ENCODE measurements around the gene DUSP28. TPM values are rescaled to one million over a fixed set of nuclear protein-coding genes. Genes with fewer than 3 reads are reported as not detected.
A peak's percentile ranks its signal among the peaks of the same experiment; 100 is the strongest.
"Not testable (repeated sequence)": the region's sequence is repeated elsewhere in the genome, so short reads cannot be mapped to it uniquely, and the experiment has no call there.

Gene DUSP28
- total RNA-seq, 2 experiments from 2014 or later = 4.5 to 6.2 TPM

DNA sequence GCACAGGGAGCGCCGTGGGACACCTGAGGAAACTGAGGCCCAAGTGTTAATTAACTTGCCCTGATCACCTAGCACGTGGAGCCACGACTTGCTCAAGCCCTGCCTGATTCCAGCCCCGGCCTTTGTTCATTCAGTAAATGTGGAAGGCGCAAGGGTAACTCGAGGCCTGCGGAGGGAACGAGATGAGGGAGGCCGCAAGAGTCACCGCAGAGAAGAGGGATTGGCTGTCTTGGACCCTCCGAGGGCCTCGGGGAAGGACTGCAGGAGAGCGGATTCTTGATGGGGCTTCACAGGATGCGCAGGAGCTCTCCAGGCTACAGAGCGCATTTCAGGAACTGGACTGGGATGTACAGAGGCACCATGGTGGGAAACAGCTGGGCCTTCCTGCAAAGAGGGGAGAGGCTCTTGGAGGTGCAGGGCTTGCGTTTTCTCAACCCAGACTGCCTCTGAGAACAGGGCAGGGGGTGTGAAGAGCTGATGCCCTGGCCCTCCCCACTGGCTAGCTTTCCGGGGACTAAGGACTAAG lies 1.9 kb upstream of the DUSP28 start:
- no peak for ATAC-seq
- H3K36me3 Mint-ChIP-seq (ENCODE audit: low read depth) = peaks cover 41% of the 10 kb centered on the region
- H3K9me3 Mint-ChIP-seq = no peaks in the 10 kb centered on the region
- POLR2A ChIA-PET = interaction anchor here (13.3 kb wide), 1 partner anchor 28 kb away, joined by 118 read pairs; the partner anchor contains the start of gene CAPN10
- no peak for DNase-seq
- intact Hi-C loops (cut with micrococcal nuclease) = no loop called here
- CTCF ChIA-PET = interaction anchor here (1.3 to 2.0 kb wide), 3 partner anchors 9 to 44 kb away, joined by 3 to 7 read pairs (median 6); partner anchors contain the start of gene CAPN10
- H3K27me3 Mint-ChIP-seq = no peaks in the 10 kb centered on the region
- H3K27ac Mint-ChIP-seq = peak overlapping the region; percentile 18
- H3K4me3 Mint-ChIP-seq = peak overlapping the region; percentile 77
- peaks cover 48% of the 10 kb centered on the region for H3K4me1 Mint-ChIP-seq (ENCODE audit: low read depth)
- TF ChIP-seq, protein P1, sequence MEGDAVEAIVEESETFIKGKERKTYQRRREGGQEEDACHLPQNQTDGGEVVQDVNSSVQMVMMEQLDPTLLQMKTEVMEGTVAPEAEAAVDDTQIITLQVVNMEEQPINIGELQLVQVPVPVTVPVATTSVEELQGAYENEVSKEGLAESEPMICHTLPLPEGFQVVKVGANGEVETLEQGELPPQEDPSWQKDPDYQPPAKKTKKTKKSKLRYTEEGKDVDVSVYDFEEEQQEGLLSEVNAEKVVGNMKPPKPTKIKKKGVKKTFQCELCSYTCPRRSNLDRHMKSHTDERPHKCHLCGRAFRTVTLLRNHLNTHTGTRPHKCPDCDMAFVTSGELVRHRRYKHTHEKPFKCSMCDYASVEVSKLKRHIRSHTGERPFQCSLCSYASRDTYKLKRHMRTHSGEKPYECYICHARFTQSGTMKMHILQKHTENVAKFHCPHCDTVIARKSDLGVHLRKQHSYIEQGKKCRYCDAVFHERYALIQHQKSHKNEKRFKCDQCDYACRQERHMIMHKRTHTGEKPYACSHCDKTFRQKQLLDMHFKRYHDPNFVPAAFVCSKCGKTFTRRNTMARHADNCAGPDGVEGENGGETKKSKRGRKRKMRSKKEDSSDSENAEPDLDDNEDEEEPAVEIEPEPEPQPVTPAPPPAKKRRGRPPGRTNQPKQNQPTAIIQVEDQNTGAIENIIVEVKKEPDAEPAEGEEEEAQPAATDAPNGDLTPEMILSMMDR (IDR thresholded peaks at IDR 0.05) = no peak

DNA sequence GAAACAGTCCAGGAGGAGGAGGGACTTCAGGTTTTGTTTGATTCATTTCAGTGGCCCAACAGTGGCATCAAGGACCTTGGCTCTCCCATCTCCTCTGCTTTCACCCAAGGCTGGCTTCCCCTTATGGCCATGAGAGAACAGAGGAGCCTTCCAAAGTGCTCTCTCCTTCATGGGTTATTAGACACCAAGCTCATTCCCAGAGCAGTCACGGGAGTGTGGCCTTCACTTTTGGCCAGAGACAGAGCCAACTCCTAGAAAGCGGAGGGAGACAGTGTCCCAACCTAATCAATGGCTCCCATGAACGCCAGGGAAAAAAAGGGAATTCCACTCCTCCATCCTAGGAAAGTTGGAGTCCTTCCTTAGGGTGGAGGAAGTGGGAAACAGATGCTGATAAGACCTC lies 871 bp upstream of the DUSP28 start:
- ATAC-seq (no peak), DNase-seq (peak; percentile 30)
- Mint-ChIP-seq H3K27ac (peak overlapping the region; percentile 91), H3K27me3 (no peaks in the 10 kb centered on the region), H3K4me3 (peak overlapping the region; percentile 77), H3K4me1 (ENCODE audit: low read depth) (peaks cover 58% of the 10 kb centered on the region), H3K9me3 (no peaks in the 10 kb centered on the region), H3K36me3 (ENCODE audit: low read depth) (peaks cover 51% of the 10 kb centered on the region)
- CTCF ChIA-PET = interaction anchor here (1.3 to 2.0 kb wide), 3 partner anchors 8 to 45 kb away, joined by 3 to 7 read pairs (median 6); partner anchors contain the start of gene CAPN10
- POLR2A ChIA-PET = interaction anchor here (0.8 to 13.3 kb wide), 2 partner anchors 14 to 27 kb away, joined by 3 to 118 read pairs; partner anchors contain the start of gene CAPN10
- TF ChIP-seq, protein P1 (IDR thresholded peaks at IDR 0.05) = no peak
- intact Hi-C loops (cut with micrococcal nuclease) = no loop called here

DNA sequence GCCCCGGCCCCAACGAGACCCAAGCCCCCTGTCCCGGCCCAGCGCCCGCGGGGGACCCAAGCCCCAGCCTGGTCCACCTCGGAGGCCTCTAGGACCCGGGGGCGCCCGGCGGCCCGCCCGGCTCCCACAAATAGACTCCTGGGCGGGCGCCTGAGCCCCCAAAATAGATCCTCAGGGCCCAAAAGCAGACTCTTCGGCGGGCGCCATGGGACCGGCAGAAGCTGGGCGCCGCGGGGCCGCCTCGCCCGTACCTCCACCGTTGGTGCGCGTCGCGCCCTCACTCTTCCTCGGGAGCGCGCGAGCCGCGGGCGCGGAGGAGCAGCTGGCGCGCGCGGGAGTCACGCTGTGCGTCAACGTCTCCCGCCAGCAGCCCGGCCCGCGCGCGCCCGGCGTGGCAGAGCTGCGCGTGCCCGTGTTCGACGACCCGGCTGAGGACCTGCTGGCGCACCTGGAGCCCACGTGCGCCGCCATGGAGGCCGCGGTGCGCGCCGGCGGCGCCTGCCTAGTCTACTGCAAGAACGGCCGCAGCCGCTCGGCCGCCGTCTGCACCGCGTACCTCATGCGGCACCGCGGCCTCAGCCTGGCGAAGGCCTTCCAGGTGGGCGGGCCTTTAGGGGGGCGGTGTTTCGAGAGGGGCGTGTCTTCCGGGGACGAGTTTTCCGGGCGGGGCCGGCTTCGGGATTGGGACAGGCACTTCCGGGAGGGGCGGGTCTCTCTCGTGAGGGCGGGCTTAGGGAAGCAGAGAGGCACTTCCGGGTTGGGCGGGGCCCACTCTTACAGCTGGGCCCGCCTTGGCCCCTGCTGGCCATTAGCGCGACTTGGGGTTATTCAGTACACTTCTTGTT lies 545 bp downstream of the DUSP28 start:
- Mint-ChIP-seq H3K4me1 (ENCODE audit: low read depth) (peaks cover 71% of the 10 kb centered on the region), H3K27ac (peak overlapping the region; percentile 91), H3K4me3 (peak overlapping the region; percentile 77), H3K27me3 (no peaks in the 10 kb centered on the region), H3K9me3 (no peaks in the 10 kb centered on the region), H3K36me3 (ENCODE audit: low read depth) (peaks cover 59% of the 10 kb centered on the region)
- ChIA-PET CTCF (interaction anchor here (0.7 to 4.6 kb wide), 3 partner anchors 25 to 1201 kb away, joined by 3 to 22 read pairs (median 3); partner anchors contain the start of gene CAPN10), POLR2A (interaction anchor here (1.0 to 13.3 kb wide), 7 partner anchors 8 to 67 kb away, joined by 3 to 118 read pairs (median 5); partner anchors contain the start of genes CAPN10 and GPR35)
- DNase-seq = peak; percentile 100
- intact Hi-C loops (cut with micrococcal nuclease) = no loop called here
- ATAC-seq = peak; percentile 65
- TF ChIP-seq, protein P1 (IDR thresholded peaks at IDR 0.05) = no peak

DNA sequence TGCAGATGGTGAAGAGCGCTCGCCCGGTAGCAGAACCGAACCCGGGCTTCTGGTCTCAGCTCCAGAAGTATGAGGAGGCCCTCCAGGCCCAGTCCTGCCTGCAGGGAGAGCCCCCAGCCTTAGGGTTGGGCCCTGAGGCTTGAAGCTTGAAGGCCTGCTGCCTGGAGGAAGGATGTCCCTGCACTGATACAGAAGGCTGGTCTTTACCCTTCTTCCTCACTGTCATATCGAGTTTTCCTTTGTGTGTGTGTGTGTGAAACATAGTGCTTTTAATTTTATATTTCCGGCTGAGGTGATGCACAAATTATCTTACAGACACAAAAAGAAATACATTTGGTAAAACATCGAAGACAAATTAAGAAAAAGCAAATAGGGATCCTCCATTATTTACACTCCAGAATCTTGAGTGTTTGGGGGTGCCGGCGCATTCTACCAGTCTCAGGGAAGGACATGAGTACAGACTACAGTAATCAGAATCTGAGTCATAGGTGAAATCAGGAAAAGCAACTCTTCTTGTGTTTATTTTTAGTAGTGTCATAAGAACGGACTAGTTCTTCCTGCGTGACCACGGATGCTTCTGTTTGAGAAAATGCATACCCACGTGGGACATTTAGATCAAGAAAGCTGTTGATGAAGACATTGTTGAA lies 1.3 kb downstream of the DUSP28 start:
- H3K27ac Mint-ChIP-seq = peak overlapping the region; percentile 91
- ChIA-PET CTCF (interaction anchor here (0.6 to 4.6 kb wide), 3 partner anchors 25 to 535 kb away, joined by 3 to 22 read pairs (median 4); partner anchors contain the start of gene CAPN10), POLR2A (interaction anchor here (1.0 to 13.3 kb wide), 5 partner anchors 8 to 66 kb away, joined by 3 to 118 read pairs (median 3); partner anchors contain the start of gene CAPN10)
- no peaks in the 10 kb centered on the region for H3K27me3 Mint-ChIP-seq
- intact Hi-C loops (cut with micrococcal nuclease) = no loop called here
- peaks cover 69% of the 10 kb centered on the region for H3K4me1 Mint-ChIP-seq (ENCODE audit: low read depth)
- no peaks in the 10 kb centered on the region for H3K9me3 Mint-ChIP-seq
- ATAC-seq = peak; percentile 1
- DNase-seq = peak; percentile 30
- peak overlapping the region; percentile 77 for H3K4me3 Mint-ChIP-seq
- H3K36me3 Mint-ChIP-seq (ENCODE audit: low read depth) = peaks cover 59% of the 10 kb centered on the region
- TF ChIP-seq, protein P1 (IDR thresholded peaks at IDR 0.05) = peak; percentile 45

DNA sequence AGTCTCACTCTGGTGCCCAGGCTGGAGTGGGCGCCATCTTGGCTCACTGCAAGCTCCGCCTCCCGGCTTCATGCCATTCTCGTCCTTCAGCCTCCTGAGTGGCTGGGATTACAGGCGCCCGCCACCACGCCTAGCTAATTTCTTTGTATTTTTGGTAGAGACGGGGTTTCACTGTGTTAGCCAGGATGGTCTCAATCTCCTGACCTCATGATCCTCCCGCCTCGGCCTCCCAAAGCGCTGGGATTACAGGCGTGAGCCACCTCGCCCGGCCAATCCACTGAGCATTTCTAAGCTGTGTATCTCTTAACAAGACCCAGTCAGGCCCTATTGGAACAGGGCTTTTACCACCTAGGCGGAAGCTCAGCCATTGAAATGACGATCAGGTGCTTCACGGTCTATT lies 3.1 kb downstream of the DUSP28 start:
- H3K9me3 Mint-ChIP-seq; DNase-seq; intact Hi-C loops (cut with micrococcal nuclease); H3K27me3 Mint-ChIP-seq; ATAC-seq; H3K4me3 Mint-ChIP-seq: not testable (repeated sequence)
- POLR2A ChIA-PET = interaction anchor here (0.6 to 13.3 kb wide), 3 partner anchors 17 to 799 kb away, joined by 3 to 118 read pairs (median 5); partner anchors contain the start of gene CAPN10
- H3K27ac Mint-ChIP-seq = peak overlapping the region; percentile 91
- CTCF ChIA-PET = interaction anchor here (1.9 to 5.3 kb wide), 3 partner anchors 17 to 49 kb away, joined by 9 to 37 read pairs (median 22); partner anchors contain the start of gene CAPN10
- H3K36me3 Mint-ChIP-seq (ENCODE audit: low read depth) = peaks cover 56% of the 10 kb centered on the region
- H3K4me1 Mint-ChIP-seq (ENCODE audit: low read depth) = peaks cover 58% of the 10 kb centered on the region

Measured in activated CD8-positive, alpha-beta T cell treated with anti-CD3 and anti-CD28 coated beads for 36 hours (primary cell).